Astrocyte (in vitro differentiated cells and primary cell): ENCODE results near the gene SLC25A48.

ENCODE experiments used
- EZH2 ChIP-seq: IDR thresholded peaks from 2 replicates; pipeline ENCODE4 v1.6.1; 2012; ENCODE audit warnings: mild to moderate bottlenecking, low read length, inconsistent platforms; ENCODE audit not compliant: insufficient read depth
- TF ChIP-seq, protein P1 (sequence below): IDR thresholded peaks from 2 replicates; pipeline ENCODE4 v1.5.1; 2011; ENCODE audit warnings: low read depth, mild to moderate bottlenecking, inconsistent platforms, low read length, moderate library complexity; ENCODE audit not compliant: insufficient read depth

GRCh38 chr5:135895474-135896006 is 61.1 kb downstream of the SLC25A48 start, which contains the start of gene IL9:
- TF ChIP-seq, protein P1, sequence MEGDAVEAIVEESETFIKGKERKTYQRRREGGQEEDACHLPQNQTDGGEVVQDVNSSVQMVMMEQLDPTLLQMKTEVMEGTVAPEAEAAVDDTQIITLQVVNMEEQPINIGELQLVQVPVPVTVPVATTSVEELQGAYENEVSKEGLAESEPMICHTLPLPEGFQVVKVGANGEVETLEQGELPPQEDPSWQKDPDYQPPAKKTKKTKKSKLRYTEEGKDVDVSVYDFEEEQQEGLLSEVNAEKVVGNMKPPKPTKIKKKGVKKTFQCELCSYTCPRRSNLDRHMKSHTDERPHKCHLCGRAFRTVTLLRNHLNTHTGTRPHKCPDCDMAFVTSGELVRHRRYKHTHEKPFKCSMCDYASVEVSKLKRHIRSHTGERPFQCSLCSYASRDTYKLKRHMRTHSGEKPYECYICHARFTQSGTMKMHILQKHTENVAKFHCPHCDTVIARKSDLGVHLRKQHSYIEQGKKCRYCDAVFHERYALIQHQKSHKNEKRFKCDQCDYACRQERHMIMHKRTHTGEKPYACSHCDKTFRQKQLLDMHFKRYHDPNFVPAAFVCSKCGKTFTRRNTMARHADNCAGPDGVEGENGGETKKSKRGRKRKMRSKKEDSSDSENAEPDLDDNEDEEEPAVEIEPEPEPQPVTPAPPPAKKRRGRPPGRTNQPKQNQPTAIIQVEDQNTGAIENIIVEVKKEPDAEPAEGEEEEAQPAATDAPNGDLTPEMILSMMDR = no peak
- no peak for TF ChIP-seq EZH2
